Gastrocnemius medialis (tissue), 4 donors: ENCODE data around the gene GDF10. TPM values are rescaled to one million over a fixed set of nuclear protein-coding genes. Genes with fewer than 3 reads are reported as not detected.

ENCODE experiments used
- ATAC-seq, 2 donors: fragments of 150-250 bp; one replicate each; pipeline ENCODE4 v1.9.1; 2016
- DNase-seq, 2 donors: peaks; one replicate each; pipeline ENCODE4 v3.0.0-alpha.2; 2019
- H3K27ac ChIP-seq, 4 donors: fragments of 200-600 bp; sonication (generic); 1 replicate in 1 of 4; 2 replicates in 3 of 4; pipeline ENCODE4 v1.5.1; 2016 to 2018; ENCODE audit warnings: mild to moderate bottlenecking in 2 of 4, moderate library complexity in 1 of 4
- H3K27me3 ChIP-seq, 3 donors: fragments of 200-600 bp; sonication (generic) in 2 of 3; 1 replicate in 1 of 3; 2 replicates in 2 of 3; pipeline versions ENCODE4 v1.5.1 to v1.6.0; 2016 to 2019; ENCODE audit warnings: mild to moderate bottlenecking in 1 of 3, moderate library complexity in 1 of 3
- H3K36me3 ChIP-seq, 2 donors: fragments of 200-600 bp; sonication (generic) in 1 of 2; one replicate each; pipeline ENCODE4 v1.5.1; 2017 to 2018
- H3K4me1 ChIP-seq, 2 donors: fragments of 200-600 bp; sonication (generic) in 1 of 2; one replicate each; pipeline ENCODE4 v1.5.1; 2016 to 2017; ENCODE audit warnings: mild to moderate bottlenecking in 2 of 2
- H3K4me3 ChIP-seq, 4 donors: fragments of 200-600 bp; sonication (generic) in 3 of 4; 1 replicate in 1 of 4; 2 replicates in 3 of 4; pipeline ENCODE4 v1.5.1; 2016 to 2019; ENCODE audit warnings: mild to moderate bottlenecking in 2 of 4
- H3K9me3 ChIP-seq, 3 donors: fragments of 200-600 bp; sonication (generic) in 2 of 3; 1 replicate in 1 of 3; 2 replicates in 2 of 3; pipeline ENCODE4 v1.5.1; 2016 to 2019
- CTCF ChIP-seq, 5 experiments: fragments of 450-650 bp in 3 of 5; fragments of 200-600 bp in 2 of 5; sonication (generic) in 2 of 5; IDR thresholded peaks in 4 of 5; conservative IDR thresholded peaks in 1 of 5; 1 replicate in 4 of 5; 2 replicates in 1 of 5; pipeline ENCODE4 v1.5.1; 2016 to 2019; ENCODE audit warnings: antibody characterized with exemption in 5 of 5, mild to moderate bottlenecking in 3 of 5, moderate library complexity in 3 of 5
- POLR2A ChIP-seq, 2 donors: fragments of 450-650 bp; IDR thresholded peaks; one replicate each; pipeline ENCODE4 v1.6.1; 2017; ENCODE audit warnings: antibody characterized with exemption in 2 of 2, mild to moderate bottlenecking in 2 of 2, moderate library complexity in 2 of 2
- in situ Hi-C, 4 donors: fragments of 200-750 bp; cut with MboI; loops; one replicate each; pipeline versions ENCODE4 v1.15.0 to v1.8.0; 2017; ENCODE audit warnings: low sequenced_read_pairs in 4 of 4
- intact Hi-C: fragments of 100-400 bp; cut with DNase I; formaldehyde crosslinking; loops from one replicate; pipeline ENCODE4 v1.15.1; 2023; ENCODE audit warnings: low total_unique reads
- total RNA-seq, 4 donors: library from RNA; depleted of rRNA; stranded (reverse); fragments of >200 nt; gene quantifications; one replicate each; pipeline versions ENCODE4 v1.1.0 to v1.2.3, GENCODE V29; 2016

The GDF10 gene
- total RNA-seq, 4 donors from 2014 or later = 0.20 to 0.72 (median 0.36) TPM

GRCh38 chr10:47312663-47312995 is 12.6 kb downstream of the GDF10 start:
- no peaks in the 10 kb centered on the region for H3K27me3 ChIP-seq
- H3K4me1 ChIP-seq = no peaks in the 10 kb centered on the region
- no peak overlapping the region for H3K27ac ChIP-seq
- no peak overlapping the region for H3K4me3 ChIP-seq
- no peaks in the 10 kb centered on the region for H3K36me3 ChIP-seq
- intact Hi-C loops (loop anchor here (1.0 kb wide), 2 partner anchors 265 to 288 kb away; no protein-coding TSS in a partner anchor), in situ Hi-C loops (loop anchor here in 3 of 4 donors (10.0 kb wide), 3 partner anchors 258 to 288 kb away; no protein-coding TSS in a partner anchor)
- no peak for DNase-seq
- no peaks in the 10 kb centered on the region for H3K9me3 ChIP-seq
- no peak for TF ChIP-seq POLR2A (IDR thresholded peaks at IDR 0.05)
- TF ChIP-seq CTCF (IDR thresholded peaks at IDR 0.05 in 4 of 5, conservative IDR thresholded peaks at IDR 0.05 in 1 of 5) = no peak
- no peak for ATAC-seq

- no peak overlapping the region for H3K27ac ChIP-seq
- in situ Hi-C loops (loop anchor here in 3 of 4 donors (10.0 kb wide), 3 partner anchors 260 to 290 kb away; no protein-coding TSS in a partner anchor), intact Hi-C loops (no loop called here)
- ATAC-seq (no peak), DNase-seq (no peak)
- no peaks in the 10 kb centered on the region for H3K4me1 ChIP-seq
- no peak overlapping the region for H3K4me3 ChIP-seq
- no peak for TF ChIP-seq POLR2A (IDR thresholded peaks at IDR 0.05)
- no peak for TF ChIP-seq CTCF (IDR thresholded peaks at IDR 0.05 in 4 of 5, conservative IDR thresholded peaks at IDR 0.05 in 1 of 5)
- H3K9me3 ChIP-seq = no peaks in the 10 kb centered on the region
- H3K36me3 ChIP-seq = no peaks in the 10 kb centered on the region
- H3K27me3 ChIP-seq = no peaks in the 10 kb centered on the region
Measured at GRCh38 chr10:47314416-47314970, 14.5 kb downstream of the GDF10 start.

- H3K4me1 ChIP-seq = no peaks in the 10 kb centered on the region
- H3K36me3 ChIP-seq = no peaks in the 10 kb centered on the region
- H3K9me3 ChIP-seq = no peaks in the 10 kb centered on the region
- H3K27me3 ChIP-seq = no peaks in the 10 kb centered on the region
- no peak overlapping the region for H3K27ac ChIP-seq
- TF ChIP-seq CTCF (IDR thresholded peaks at IDR 0.05 in 4 of 5, conservative IDR thresholded peaks at IDR 0.05 in 1 of 5) (no peak), POLR2A (IDR thresholded peaks at IDR 0.05) (no peak)
- in situ Hi-C loops = loop anchor here in 3 of 4 donors (10.0 kb wide), 3 partner anchors 261 to 291 kb away; no protein-coding TSS in a partner anchor
- DNase-seq (no peak), ATAC-seq (no peak)
- no peak overlapping the region for H3K4me3 ChIP-seq
- intact Hi-C loops = no loop called here
Measured at GRCh38 chr10:47315421-47315820, 15.4 kb downstream of the GDF10 start.

GRCh38 chr10:47316131-47316530 is 16.1 kb downstream of the GDF10 start:
- intact Hi-C loops (no loop called here), in situ Hi-C loops (loop anchor here in 3 of 4 donors (10.0 kb wide), 3 partner anchors 261 to 291 kb away; no protein-coding TSS in a partner anchor)
- Histone ChIP-seq H3K4me3 (no peak overlapping the region), H3K4me1 (no peaks in the 10 kb centered on the region), H3K36me3 (no peaks in the 10 kb centered on the region), H3K9me3 (no peaks in the 10 kb centered on the region), H3K27me3 (no peaks in the 10 kb centered on the region), H3K27ac (no peak overlapping the region)
- no peak for TF ChIP-seq POLR2A (IDR thresholded peaks at IDR 0.05)
- no peak for TF ChIP-seq CTCF (IDR thresholded peaks at IDR 0.05 in 4 of 5, conservative IDR thresholded peaks at IDR 0.05 in 1 of 5)
- DNase-seq = no peak
- ATAC-seq = no peak
